Cortex of kidney (tissue), 1 donor: ENCODE data around the gene DDAH2.

ENCODE experiments used
- DNase-seq: peaks from one replicate; lab custom pipeline; 2025; lab: John Stamatoyannopoulos, UW

The DDAH2 gene

DNA sequence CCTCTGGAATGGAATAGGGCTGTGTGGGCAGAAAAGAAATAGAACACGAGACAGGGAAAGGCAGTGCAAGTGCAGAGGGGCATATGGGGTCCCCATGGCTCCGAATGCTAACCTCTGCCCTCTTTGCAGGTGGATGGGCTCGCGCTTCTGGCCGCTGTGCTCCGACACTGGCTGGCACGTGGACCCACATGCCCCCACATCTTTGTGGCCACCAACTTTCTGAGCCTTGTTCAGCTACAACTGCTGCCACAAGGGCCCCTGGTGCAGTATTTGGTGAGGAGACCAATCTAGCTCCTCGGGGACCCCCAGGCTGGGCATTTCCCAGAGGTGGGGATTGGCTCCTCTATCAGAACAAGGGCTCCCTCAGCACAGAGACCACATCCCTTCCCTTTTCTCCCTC is 32.2 kb upstream of the DDAH2 start:
- no peak for DNase-seq

DNA sequence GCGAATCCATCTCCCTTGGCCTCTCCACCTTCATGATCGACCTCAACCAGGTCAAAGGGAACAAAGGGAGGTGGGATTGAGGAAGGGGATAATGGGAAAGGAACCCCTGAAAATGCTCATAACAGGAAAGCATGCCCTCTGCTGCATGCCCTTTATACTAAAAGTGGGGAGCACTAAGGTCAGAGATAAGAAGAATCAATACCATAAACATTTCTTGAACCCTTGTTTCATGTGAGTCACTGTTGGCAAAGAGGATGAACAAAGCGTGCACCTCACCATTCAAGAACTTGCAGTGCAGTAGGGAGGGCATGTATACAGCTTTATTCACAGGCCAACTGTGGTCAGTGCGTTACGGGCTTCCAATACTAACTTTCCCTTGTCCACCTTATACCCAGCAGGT is 31.7 kb upstream of the DDAH2 start:
- no peak for DNase-seq

DNA sequence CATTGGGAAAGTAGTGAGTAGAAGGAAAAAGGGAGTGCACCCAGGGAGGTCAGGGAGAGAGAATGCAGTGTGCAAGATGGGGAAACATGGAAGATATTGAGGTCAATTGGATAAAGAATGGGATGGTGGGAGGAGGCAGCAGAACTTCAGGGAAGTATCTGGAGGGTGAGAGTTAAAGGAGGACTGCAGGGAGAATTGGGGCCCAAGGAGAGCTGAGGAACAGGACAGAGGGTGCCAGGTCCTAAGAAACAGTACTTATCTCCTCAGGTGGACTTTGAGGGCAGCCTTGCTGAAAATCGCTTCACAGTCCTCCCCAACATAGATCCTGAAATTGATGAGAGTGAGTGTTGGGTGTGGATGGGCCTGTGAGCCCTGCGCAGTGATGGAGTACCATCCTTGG is 29.2 kb upstream of the DDAH2 start:
- no peak for DNase-seq

DNA sequence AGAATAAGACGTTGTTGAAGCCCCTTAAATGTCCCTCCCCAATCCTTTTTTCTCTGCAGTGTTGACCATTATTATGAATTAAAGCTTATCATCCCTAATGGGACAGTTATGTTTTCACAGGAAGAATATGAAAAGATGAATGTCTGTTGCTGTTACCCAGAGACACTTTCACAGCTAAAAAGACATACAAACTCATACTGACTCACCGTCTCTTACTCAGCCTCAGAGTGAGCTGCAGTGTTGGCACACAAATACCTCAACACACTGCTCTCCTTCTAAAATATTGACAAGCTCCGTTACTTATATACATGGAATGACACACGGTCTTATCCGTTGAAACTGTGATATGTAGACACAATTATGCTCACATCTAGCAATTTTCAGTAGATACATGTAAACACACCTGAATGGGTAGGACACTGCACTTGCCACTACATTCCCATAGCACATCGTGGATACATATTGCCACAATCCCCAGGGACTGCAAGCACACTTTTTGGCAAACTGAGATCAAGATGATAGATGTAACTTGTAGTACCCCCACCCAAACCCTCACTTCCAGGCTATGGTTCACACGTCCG is 23.7 kb upstream of the DDAH2 start:
- DNase-seq: no peak

DNA sequence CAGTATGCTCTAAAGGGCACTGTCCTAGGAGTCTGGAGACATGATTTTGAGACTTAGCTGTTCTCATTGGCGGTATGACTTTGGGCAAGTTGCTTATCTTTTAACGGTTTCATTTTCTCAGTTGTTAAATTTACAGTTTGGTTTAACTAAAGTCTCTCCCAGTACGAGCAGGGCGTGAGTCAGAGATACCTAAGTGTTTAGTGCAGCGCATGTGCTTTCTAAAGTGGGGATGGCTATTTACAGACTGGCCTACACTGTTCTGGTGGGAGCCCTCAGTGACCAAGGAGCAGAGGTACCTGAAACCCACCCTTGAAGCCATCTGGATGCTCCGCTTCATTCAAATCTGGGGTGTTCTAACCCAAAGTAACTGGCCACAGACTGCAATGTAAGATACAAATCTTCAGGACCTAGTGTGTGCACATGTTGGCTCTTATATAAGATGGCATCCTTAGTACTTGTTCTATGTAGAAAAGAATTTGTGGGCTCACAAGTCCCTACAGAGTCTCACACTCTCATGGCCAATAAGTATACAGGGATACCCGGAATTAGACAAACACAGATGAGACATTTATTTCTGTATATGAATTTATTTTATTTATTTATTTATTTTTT is 21.4 kb upstream of the DDAH2 start:
- no peak for DNase-seq

DNA sequence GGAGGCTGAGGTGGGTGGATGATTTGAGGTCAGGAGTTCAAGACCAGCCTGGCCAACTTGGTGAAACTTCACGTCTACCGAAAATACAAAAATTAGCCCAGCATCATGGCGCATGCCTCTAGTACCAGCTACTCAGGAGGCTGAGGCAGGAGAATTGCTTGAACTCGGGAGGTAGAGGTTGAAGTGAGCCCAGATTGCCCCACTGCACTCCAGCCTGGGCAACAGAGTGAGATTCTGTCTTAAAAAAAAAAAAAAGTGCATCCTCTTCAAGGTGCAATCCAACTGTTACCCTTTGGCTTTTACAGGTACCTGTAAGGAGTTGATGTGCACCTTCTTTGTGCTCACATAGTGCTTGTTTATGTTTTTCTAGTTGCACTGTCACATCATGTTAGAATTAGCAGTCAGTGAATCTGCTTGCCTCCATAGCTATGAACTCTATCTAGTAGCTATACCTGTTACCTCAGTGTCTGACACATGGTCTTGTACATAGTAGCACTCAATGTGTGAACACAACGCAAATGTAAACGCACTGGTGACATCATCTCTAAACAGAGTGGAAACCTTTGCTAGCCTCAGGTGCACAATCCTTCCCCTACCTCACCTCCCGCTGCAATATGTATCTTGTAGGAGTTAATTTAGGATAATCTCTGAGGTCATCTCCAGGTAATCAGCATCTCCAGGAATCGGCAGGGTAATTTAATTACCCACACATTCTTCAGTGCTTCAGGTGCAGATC is 20.4 kb upstream of the DDAH2 start:
- DNase-seq: no peak

DNA sequence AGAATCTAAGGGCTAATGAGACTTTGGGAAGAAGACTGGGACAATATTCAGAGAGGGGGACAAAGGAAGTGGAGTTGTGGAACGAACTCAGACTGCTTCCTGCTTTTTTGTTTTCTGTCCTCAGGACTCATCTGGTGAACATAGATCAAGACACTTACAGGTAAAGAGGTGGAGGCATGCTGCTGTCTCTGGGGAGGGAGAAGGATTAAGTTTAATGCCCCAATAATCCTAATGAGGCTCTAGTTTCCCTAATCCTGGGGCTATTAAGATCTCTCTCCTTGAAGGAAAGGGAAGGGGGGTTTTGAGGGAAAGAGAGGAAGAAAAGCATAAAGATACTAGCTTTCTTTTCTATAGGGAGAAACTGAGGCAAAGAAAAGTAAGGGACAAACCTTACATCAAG is 15.3 kb upstream of the DDAH2 start:
- no peak for DNase-seq

DNA sequence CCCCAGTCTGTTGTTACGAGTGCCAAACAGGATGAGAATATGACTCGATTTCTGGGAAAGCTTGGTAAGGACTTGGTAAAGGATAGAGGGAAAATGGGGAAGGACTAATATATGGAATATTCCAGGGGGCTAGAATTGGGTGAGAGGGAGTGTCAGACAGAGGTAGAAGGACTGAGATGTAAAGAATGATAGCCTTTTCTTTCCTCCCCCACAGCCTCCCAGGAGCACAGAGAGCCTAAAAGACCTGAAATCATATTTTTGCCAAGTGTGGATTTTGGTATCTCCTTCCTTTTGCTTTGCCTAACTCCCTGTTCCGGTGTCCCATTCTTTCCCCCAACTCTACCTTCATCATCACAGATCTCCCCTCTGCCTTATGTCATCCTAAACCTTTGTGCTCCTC is 13.8 kb upstream of the DDAH2 start:
- DNase-seq: no peak

DNA sequence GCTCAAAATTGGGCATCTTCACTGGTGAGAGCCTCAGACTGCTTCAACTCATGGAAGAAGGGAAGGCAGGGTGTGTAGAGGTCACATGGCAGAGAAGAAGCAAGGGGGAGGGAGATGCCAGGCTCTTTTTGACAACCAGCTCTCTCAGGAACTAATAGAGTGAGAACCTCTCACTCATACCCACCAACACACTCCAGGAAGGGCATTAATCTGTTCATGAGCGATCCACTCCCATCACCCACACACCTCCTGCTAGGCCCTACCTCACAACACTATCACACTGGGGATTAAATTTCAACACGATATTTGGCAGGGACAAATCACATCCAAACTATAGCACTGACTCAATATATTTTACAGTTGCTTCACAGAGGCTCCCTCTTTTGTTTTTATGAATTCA is 12.7 kb upstream of the DDAH2 start:
- no peak for DNase-seq

DNA sequence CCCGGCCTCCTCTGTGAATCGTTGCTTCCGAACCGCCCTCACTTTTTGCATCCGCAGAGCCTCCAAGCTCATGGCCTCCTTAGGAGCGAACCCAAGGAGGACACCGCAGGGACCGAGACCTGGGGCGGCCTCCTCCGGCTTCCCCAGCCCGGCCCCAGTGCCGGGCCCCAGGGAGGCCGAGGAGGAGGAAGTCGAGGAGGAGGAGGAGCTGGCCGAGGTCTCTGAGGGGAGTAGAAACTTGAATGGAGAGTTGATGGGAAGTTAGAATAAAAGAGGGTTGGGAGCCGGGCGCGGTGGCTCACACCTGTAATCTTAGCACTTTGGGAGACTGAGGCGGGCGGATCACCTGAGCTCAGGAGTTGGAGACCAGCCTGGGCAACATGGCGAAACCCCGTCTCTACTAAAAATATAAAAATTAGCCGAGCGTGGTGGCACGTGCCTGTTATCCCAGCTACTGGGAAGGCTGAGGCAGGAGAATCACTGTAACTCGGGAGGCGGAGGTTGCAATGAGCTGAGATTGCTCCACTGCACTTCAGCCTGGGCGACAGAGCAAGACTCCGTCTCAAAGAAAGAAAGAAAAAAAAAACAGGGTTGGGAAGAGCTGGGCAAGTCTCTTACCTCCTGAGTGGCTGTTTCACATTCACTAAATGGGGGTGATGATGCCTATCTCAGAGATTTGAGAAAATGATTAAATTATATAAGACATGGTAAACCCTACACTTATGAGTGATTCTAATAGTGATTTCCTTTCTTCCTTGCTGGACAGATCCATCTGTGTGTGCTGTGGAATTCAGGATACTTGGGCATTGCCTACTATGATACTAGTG is 11.5 kb upstream of the DDAH2 start:
- DNase-seq: no peak

DNA sequence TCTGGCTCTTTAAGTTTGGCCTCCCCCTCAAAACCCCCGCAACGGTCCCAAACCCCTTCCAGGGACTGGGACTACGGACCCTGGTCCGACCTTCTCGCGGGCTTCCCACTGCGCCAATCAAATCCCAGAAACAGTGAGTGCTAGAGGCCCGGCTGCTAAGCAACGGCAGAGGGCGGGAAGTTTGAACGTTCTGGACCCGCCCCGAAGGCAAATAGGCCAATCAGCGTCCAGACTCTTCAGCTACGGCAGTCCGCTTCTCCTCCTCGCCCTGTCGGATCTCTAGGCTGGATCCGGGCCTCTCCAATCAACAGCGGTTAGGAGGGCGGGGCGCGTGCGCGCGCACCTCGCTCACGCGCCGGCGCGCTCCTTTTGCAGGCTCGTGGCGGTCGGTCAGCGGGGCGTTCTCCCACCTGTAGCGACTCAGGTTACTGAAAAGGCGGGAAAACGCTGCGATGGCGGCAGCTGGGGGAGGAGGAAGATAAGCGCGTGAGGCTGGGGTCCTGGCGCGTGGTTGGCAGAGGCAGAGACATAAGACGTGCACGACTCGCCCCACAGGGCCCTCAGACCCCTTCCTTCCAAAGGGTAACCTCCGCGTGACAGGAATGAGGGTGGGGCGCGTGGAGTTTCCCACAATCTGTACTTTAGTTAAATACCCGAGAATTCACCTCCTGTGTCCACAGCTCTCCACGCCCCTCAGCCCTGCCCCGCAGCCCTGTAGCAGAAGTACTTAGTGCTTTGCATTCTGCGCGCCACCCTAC is 10.7 kb upstream of the DDAH2 start, which contains the start of gene MSH5:
MSH5 (plus strand) TSS at position 367 of the 758 bp plus-strand sequence. CDS start 462 bp downstream, outside the sequence.
- peak; percentile 49 for DNase-seq

DNA sequence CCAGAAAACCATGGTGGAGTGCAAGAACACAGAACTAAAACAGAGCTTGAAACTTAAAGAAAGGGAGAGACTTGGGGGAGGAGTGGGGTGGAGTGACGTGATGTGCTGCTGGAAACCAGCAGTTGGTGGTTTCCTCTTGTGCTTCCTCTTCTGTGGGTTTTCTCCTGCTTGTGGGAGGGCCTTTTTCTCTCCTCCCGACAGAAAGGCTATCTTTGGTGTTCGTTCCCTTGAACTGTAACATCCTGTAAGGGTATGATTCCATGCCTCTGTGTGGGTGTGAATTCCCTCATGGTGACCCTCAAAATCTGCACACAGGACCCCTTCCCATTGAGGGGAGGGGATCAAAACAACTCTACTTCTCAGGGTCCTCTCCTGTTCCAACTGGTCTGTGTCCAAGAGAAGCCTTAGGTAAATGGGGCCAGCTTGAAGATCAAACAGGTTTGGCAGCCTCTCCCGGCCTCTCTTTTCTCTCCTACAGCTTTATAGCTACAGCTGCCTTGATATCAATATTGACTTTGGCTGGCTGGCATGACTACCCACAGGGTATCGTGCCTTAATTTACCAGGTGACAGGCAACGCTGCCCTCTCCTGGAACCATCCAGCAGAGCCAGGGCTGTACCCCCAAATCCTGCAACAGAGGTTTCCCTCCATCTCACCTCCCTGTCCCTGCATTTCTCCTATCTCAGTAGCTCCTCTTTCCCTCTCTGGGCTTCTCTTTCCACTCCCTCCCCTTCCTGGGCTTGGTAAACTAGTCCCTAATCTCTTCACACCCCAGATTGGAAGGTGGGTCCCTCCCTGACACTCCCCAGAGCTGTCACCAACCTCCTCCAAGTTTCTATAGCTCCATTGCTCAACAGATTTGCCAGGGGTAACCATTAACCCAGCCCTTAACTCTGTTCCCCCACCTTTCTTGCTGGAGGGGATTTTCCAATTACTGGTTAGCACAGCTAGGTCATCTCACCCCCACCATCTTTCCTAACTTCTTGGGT is 9.2 kb upstream of the DDAH2 start:
- no peak for DNase-seq

DNA sequence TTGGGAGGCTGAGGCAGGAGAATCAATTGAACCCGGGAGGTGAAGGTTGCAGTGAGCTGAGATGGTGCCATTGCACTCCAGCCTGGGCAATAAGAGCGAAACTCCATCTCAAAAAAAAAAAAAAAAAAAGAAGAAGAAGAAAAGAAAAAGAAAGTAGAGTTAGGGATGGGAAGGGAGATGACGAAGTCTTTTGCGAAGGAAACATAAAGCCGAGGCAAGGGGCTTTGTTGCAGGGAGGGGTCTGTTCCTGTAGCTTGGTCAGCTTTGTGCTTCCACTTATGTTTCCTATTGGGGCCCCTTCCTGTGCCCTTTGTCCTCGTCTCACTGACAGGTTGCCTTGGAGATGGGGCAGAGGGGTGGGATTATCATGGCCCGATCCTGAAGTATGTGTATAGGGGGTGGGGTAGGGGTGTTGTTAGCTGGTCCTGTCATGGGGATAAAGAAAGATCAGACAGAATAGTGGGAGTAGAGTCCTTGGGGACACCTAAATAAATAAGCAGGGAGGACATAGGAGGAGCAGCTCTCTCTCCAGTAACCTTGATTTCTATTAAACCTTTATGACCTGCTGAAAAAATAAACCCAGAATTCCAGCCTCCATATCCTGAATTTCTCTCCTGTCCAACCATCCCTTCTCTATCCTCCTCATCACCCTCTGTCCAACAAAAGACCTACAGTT is 8.4 kb upstream of the DDAH2 start:
- DNase-seq: no peak

DNA sequence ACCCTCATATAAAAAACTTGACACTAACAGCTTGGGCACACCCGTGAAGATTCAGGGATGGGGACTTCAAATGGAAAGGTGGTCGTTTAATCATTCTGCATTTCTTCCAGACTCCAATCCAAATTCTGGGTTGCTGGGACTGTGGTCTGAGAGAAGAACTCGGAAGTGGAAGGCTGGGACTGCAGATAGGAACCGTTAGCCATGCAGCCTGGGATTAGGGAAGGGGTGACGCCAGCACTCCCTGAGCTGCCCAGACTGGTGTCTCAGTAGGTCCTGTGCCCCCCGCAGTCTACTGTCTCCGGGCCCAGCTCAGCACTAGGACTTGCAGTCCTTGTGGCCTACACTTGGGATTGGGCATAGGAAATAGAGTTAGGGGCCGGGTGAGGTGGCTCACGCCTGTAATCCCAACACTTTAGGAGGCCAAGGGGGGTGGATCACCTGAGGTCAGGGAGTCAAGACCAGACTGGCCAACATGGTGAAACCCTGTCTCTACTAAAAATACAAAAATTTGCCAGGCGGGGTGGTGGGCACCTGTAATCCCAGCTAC is 7.7 kb upstream of the DDAH2 start:
- no peak for DNase-seq

DNA sequence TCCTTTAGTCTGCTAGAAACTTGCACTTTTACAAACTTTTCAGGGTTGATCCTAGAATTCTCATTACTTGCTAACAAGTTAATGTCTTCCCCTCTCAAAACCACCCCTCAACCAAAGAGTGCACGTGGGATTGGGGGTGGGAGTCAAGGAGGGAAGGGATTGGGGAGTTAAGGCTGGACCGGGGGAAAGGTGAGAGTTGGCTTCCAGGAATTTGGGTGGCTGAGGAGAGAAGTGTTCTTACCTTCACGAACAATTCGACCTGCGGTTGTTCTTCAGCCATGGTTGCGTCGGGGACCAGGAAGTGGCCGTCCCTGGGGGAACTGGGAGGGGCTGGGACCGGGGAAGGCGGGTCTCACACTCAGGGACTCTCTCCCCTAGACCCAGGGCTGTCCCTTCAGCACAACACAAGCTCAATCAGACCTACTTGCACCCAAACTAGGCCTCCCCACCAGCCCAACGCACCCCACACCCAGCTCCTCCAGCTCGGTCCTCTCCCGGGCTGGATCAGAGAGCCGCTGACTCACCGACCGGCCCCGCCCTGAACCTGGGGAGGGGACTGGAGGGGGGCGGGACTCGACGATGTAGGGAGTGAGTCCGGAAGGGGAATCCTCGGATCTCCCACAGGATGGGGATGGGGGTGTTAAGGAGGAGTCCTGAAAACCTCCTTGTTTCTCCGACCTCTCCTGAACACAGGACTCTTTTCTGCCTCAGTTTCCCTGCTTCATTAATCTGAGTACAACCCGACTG is 7.1 kb upstream of the DDAH2 start, which contains the start of gene CLIC1:
CLIC1 (minus strand) TSS at position 510 of the 747 bp plus-strand sequence; CDS start at position 280, 230 bp downstream.
- peak; percentile 70 for DNase-seq

DNA sequence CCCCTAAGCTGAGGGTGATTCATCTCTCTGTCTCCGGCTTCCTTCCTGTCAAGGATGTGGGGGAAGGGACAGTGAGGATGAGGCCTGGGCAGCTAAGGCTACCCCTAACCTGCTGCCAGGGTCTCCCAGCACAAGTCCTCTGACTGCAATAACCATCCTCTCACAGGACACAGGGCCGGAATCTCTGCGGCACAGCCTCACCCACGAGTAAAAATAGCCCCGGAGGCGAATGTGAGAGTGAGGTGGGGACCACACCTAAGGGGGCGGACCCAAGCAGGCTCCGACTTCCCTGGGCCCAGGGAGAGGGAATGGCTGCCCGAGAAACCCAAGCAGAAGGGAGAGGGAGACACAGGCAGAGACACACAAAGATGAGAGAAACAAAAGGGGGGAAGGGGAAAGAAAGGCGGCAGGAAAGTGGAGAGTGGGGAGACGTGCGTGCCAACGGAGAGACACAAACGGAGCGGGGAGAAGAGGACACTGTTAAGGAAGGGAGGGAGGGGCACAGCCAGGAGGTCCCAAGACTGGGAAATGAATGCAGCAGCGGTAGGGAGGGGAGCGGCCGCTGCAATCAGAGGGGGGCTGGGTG is 5.8 kb upstream of the DDAH2 start:
- DNase-seq: no peak

DNA sequence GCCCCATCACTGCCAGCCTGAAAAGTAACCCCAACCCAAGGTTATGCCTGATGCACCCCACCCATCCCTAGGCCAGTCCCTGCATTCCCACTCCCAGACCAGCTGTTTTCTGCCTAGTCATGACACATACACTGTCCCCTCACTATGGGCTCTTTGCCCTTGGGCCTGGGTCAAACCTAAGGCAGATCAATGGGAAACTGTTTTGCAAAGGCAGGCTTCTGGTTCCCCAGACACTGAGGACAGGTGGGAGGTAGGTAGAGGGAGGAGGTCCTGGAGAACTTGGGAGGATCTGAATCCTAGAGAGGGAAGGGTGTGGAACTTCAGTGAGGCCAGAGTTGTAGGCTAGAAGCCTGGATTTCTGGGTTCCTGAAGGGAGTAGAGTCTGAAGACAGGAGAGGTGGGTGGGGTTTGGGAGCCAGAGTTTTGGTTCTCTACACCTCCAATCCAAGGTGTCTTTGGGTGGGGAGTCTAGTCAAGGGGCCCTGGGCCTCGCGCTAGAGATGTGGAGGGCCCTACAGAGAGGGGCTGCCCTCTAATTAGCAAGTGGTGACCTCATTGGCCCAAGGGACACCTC is 5.2 kb upstream of the DDAH2 start:
- no peak for DNase-seq

DNA sequence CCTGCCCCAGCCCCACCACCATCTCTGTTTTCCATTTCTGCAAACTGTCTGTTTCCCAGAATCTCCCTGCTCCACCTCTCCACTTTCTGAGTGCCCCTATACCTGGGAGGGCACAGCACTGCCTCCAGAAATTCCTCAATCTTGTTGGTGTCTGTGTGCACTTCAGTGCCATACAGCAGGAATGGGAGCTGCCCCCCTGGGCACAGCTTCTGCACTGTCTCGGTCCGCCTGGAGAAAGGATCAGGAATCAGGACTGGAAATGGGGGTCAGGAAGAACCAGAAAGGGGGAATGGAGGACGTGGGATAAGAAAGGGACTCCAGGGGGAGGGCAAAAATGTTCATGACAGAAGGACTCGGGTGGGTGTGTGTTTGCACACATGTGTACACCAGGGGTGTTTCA is 4.6 kb upstream of the DDAH2 start:
- no peak for DNase-seq
